Neuronal stem cell (in vitro differentiated cells): ENCODE data around the gene ZNF101. TPM values are rescaled to one million over a fixed set of nuclear protein-coding genes. Genes with fewer than 3 reads are reported as not detected.

Experiments
- small RNA-seq: library from polyadenylated mRNA; stranded (forward); fragments of <200 nt; extraction: miRNeasy Mini kit (QIAGEN cat#:217004); gene quantifications from one replicate; pipeline ENCODE3, GENCODE V24; 2013; ENCODE audit not compliant: insufficient read depth

The ZNF101 gene

Small RNA genes lying within 50 kb of the gene (small RNA-seq; reads per million reads assigned to genes)
- gene AC011458.2 = not detected
